ENCODE results near the gene NHEJ1. TPM values are rescaled to one million over a fixed set of nuclear protein-coding genes. Genes with fewer than 3 reads are reported as not detected.

The NHEJ1 gene
- total RNA-seq, 1 experiment from 2014 or later = 20.8 TPM

GRCh38 chr2:219169930-219170654 is 9.5 kb upstream of the NHEJ1 start, which contains the start of gene SLC23A3:
Gene SLC23A3 (minus strand): TSS chr2:219170029. CDS start chr2:219169984, 45 bp downstream.
- no peak within 1 kb of the TSS for H3K23ac ChIP-seq (ENCODE audit: insufficient read length, low read depth, low read length)
- no peak within 1 kb of the TSS for H2AFZ ChIP-seq (ENCODE audit: low read length)
- no CpG with 5 or more reads among the region's 10 CpGs for WGBS (ENCODE audit: extremely low coverage, insufficient read length, low lambda C conversion rate)
- no peak within 1 kb of the TSS for H3K4ac ChIP-seq (ENCODE audit: low read depth, low read length)
- no peak within 1 kb of the TSS for H2BK15ac ChIP-seq (ENCODE audit: low read depth, low read length)
- H3K36me3 Mint-ChIP-seq (ENCODE audit: insufficient read depth in 1 of 3, low read depth in 3 of 3) = peaks cover 8 to 26% (median 23%) of the 10 kb centered on the region in 3 experiments; a peak in 6 of 7 replicates
- no peaks in the 10 kb centered on the region for H3K27me3 ChIP-seq (ENCODE audit: insufficient read depth, low read length)
- no peaks in the 10 kb centered on the region for H4K20me1 ChIP-seq (ENCODE audit: control insufficient read depth, insufficient read depth, insufficient read length)
- no peaks in the 10 kb centered on the region for H3K79me1 ChIP-seq (ENCODE audit: insufficient read depth, low read depth, low read length, poor library complexity, severe bottlenecking)
- TF ChIP-seq, protein P1, sequence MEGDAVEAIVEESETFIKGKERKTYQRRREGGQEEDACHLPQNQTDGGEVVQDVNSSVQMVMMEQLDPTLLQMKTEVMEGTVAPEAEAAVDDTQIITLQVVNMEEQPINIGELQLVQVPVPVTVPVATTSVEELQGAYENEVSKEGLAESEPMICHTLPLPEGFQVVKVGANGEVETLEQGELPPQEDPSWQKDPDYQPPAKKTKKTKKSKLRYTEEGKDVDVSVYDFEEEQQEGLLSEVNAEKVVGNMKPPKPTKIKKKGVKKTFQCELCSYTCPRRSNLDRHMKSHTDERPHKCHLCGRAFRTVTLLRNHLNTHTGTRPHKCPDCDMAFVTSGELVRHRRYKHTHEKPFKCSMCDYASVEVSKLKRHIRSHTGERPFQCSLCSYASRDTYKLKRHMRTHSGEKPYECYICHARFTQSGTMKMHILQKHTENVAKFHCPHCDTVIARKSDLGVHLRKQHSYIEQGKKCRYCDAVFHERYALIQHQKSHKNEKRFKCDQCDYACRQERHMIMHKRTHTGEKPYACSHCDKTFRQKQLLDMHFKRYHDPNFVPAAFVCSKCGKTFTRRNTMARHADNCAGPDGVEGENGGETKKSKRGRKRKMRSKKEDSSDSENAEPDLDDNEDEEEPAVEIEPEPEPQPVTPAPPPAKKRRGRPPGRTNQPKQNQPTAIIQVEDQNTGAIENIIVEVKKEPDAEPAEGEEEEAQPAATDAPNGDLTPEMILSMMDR (conservative IDR thresholded peaks at IDR 0.05) = no peak
- peaks cover 0 to 4% of the 10 kb centered on the region in 2 experiments; a peak in 1 of 4 replicates for H3K4me1 Mint-ChIP-seq
- peaks cover 2% of the 10 kb centered on the region for H3K23me2 ChIP-seq (ENCODE audit: insufficient read length, low read depth, low read length, poor library complexity, severe bottlenecking)
- H2BK120ac ChIP-seq (ENCODE audit: low read depth, low read length, poor library complexity, severe bottlenecking) = no peak within 1 kb of the TSS
- H3K4me2 ChIP-seq (ENCODE audit: insufficient read depth, insufficient read length, low read length) = no peak within 1 kb of the TSS
- H2BK12ac ChIP-seq (ENCODE audit: insufficient read length, low read depth, low read length) = no peak within 1 kb of the TSS
- H3K27ac ChIP-seq (ENCODE audit: insufficient read length, low read depth, low read length) = no peak within 1 kb of the TSS
- H2BK20ac ChIP-seq (ENCODE audit: low read depth, low read length, poor library complexity, severe bottlenecking) = no peak within 1 kb of the TSS
- H3K56ac ChIP-seq (ENCODE audit: insufficient read length, low read depth, low read length) = no peak within 1 kb of the TSS
- no peak within 1 kb of the TSS for H2AK5ac ChIP-seq (ENCODE audit: insufficient read length, low read length)
- no peak within 1 kb of the TSS for H3K9ac ChIP-seq (ENCODE audit: extremely low read depth, insufficient read length, low read length)
- no peaks in the 10 kb centered on the region; the same call in 1 of the 2 replicates for H3K27me3 Mint-ChIP-seq (ENCODE audit: low read depth)
- no peaks in the 10 kb centered on the region for H3K4me1 ChIP-seq (ENCODE audit: insufficient read depth, low read length)
- no peak within 1 kb of the TSS for H4K8ac ChIP-seq (replicated peaks; ENCODE audit: insufficient read length, low read depth, low read length)
- H3K4me3 Mint-ChIP-seq = no peak within 1 kb of the TSS
- H3K14ac ChIP-seq (ENCODE audit: insufficient read depth, low read length) = no peak within 1 kb of the TSS
- no peaks in the 10 kb centered on the region for H3K9me3 ChIP-seq (ENCODE audit: control insufficient read depth, low read depth, low read length)
- no peak within 1 kb of the TSS for H4K91ac ChIP-seq (ENCODE audit: insufficient read length, low read depth, low read length)
- H2BK5ac ChIP-seq (ENCODE audit: insufficient read length, low read length) = no peak within 1 kb of the TSS
- H4K5ac ChIP-seq (ENCODE audit: insufficient read length, low read depth, low read length) = no peak within 1 kb of the TSS
- no peaks in the 10 kb centered on the region; a peak in 1 of 5 replicates for H3K9me3 Mint-ChIP-seq
- H3K18ac ChIP-seq (ENCODE audit: insufficient read length, low read depth, low read length) = no peak within 1 kb of the TSS
- H3K79me2 ChIP-seq (ENCODE audit: insufficient read depth, low read length) = no peaks in the 10 kb centered on the region
- H3T11ph ChIP-seq (ENCODE audit: low read length) = no peak within 1 kb of the TSS
- no peak for DNase-seq
- H3K27ac Mint-ChIP-seq = no peak within 1 kb of the TSS; a peak in 1 of 7 replicates

Data from H9 (cell line).